ENCODE results near the gene FAM89B.

The FAM89B gene

DNA sequence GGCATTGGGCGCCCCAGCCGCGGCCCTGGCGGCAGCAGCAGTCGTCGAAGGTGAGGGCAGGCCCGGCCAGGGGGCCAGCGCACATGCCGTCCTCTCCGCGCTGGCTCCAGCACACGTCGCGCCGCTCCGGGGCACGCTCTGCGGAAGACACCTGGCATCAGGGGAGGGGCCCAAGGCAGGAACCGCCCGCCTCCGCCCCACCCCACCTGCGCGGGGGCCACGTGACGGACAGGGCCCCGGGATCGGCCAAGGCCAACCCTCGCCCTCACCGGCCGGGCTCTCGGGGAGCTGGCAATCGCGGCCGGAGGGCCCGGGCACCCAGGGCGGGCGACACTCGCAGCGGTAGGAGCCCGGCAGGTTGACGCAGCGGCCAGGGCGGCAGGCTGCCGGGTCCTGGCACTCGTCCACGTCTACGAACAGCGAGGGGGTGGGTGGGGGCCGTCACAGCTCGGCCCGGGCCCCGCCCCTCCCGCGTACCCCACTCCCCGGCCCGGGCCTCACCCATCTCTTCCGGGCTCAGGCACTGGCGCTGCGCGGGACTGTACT, 32.5 kb upstream of the FAM89B start:
- no peak for DNase-seq

DNA sequence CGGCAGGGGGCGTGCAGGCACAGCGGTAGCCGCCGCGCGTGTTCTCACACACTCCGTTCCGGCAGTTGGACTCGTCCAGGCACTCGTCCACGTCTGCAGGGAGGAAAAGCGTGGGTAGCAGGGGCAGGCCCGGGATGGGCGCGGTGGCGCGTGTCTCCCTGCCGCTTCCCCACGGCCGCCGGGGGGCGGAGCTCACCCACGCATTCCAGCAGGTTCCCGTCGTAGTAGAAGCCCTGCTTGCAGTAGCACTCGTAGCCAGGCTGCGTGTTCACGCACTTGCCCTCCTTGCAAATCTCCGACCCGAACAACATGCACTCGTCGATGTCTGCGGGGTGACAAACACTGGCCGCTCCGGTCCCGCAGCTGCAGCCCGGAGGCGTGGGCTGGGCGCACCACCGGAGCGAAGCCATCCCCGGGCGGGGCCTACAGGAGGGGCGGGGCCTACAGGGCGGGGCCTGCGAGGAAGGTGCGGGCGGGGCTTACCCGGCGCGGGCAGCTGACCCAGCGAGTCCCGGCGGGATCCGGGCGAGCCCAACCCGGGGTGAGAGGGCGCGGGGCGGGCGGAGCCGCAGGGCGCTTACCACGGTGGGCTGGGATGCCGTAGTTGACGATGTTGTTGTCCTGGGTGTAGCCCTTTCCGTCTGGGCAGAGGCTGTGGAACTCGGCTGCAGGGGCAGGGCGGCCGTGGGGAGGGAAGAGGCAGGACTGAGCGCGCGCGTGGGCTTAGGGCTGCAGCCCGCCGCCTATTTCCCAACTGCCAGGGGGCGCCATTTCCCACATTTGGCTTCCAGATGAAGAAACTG, 31.8 kb upstream of the FAM89B start:
- no peak for DNase-seq

DNA sequence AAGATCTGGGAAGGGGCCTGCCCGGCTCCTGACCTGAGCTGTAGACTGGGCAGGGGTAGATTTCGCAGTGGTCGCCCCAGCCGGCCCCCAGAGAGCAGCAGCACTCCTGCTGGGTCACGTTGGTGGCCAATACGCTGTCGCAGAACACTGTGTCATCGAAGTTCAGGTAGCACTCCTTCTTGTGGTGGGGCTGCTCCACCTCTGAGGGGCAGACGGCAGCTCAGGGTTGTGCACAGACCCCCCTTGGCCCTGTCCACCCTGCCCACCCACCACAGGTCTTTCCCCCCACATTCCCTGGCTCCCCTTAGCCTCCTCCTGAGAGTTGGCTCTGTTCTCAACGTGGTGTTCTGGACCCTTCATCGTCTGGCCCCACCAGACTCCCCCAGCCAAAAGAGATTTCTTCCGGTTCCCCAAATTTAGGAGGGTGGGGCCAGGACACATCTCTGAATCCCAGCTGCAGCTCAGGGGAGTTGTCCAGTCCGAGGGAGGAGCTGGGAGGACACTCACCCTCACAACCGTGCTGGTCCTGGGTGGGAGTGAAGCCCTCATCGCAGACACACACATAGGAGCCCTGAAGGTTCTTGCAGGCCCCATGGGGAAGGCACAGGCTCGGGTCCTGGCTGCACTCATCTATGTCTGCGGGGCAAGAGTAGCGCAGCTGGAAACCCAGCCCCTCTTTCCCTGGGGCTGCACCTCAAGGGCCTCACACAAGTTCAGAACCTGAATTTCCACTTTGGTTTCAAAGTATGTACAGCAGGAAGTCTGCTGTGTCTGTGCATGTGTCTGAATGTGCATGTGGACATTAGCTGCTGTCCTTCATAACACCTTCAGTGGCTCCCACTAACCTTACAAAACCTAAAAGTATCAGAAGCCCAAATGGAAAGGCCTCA, 31.0 kb upstream of the FAM89B start:
- DNase-seq: no peak

DNA sequence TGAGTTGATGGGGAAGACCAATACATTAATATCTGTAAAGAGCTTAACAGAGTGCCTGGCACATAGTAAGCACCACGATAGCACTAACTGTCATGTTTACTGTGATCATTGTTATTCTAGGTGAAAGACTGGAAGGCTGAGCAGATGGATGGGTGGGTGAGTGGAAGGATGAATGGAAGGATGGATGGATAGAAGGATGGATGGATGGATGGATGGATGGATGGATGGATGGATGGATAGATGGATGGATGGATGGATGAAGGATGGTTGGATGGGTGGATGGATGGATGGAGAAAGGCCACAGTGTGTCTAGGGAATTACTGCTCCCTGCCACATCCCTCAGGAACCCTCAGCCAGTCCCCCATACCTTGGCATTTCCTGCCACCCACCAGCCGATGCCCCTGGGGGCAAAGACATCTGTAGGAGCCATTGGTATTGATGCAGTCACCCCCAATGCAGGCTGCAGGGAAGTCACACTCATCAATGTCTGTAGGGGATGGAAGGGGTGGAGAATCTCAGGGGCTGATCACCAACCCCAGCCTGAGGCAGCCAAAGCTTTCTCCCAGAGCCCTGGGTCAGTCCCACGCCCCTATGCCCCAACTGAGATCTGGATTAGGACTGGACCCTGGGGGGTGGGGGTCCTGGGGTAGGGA, 29.5 kb upstream of the FAM89B start:
- DNase-seq: no peak

DNA sequence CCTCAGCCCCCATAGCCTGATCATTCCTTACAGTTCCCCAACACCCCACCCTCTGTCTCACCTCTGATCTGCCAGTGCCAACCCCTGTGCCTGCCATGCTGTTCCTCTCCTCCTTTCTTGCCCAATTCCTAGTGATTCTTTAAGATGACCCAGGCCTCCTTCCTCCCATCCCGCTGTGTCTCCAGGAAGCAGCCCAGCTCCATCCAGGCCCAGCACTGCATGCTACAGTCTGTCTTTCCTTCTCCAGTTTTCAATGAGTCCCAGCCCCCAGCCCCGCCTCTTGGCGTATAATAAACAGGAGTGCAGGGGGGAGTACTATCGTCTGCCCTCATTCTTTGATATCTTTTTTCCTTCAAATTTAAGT, 26.5 kb upstream of the FAM89B start:
- DNase-seq: no peak

DNA sequence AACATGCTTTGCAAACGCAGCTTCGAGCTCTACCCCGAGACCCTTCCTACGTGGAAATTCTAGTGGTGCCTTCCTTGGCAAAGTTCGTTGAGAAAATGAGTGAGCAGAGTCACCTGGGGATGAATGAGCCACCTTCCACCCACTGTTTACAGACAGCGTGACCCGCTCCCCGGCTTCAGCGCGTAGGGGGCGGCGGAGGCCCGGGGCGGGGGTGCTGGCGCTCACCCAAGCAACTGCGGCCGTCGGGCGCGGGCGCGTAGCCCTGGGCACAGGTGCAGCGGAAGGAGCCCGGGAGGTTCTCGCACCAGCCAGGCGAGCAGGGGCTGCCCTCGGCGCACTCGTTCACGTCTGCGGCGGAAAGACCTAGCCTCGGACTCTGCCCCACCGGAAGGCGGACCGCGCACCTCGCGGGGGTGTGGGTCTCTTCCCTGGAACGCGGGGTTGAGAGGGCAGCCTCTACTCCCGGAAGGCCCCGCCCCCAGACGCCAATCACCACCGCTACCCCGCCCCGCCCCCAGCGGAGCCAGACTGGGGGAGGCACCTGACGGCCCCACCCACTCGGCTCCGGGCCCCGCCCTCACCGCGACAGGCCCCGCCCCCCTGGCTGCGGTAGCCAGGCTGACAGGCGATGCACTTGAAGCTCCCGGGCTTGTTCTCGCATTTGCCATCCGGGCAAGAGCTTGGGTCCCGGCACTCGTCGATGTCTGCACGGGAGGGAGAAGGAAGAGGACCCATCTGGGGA, 25.9 kb upstream of the FAM89B start:
- DNase-seq: no peak

DNA sequence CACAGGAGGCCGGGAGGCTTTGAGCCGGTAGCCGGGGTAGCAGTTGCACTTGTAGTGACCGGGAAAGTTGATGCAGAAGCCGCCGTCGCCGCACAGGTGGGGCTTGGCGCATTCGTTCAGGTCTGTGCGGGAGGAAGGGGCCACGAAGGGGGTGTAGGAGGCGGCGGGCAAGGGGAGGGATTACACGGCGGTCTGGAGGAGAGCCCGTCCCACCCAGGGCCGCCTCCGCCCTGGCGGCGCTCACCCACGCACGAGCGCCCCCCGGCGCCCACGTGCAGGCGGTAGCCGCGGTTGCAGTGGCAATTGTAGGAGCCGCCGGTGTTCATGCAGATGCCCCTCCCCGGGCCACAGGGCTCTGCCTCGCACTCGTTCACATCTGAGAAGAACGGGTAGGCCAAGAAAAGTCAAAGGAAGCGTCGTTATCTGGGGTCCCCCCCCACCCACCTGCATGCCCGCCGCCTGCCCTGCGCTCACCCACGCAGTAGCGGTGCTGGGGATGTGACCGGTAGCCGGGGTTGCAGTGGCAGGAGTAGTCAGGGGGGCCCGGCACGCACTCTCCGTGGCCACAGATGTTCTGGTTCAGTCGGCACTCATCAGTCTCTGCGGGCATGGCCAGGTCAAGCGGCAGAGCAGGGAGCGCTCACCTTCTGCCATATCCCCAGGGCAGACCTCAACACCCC, 24.8 kb upstream of the FAM89B start:
- DNase-seq: no peak

DNA sequence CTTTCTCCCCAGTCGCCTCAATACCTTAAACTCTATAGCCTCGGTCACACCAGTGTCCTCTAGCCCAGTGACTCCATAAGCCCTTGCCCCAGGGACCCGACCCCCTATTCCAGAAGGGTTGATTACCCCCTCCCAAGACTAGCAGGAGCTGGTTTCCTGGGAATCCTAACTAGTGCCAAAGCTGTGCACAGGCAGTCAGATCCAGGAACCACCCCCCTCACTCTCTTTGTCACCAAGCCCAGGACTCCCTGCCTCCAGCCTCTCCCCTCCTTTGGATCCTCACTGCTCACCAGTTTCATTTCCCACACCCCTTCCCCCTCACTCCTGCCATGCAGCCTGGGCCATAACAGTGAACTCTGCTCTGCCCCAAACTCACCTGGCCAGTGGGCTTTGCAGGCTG, 23.9 kb upstream of the FAM89B start:
- no peak for DNase-seq

DNA sequence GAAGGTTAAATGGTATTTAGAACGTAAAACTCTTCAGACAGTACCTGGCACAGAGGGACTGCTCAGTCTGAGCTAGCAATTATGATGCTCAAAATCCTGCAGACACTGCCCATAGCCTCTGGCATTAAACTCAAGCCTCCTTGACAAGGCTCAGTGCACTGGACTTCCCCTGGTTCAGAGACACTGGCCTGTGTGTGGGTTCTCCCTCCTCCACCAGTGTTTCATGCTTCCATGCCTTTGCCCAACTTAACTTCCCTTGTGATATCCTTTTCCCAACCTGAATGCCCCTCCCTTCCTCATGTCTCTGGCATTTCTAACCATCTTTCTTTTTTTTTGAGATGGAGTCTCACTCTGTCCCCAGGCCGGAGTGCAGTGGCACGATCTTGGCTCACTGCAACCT, 23.2 kb upstream of the FAM89B start:
- no peak for DNase-seq

DNA sequence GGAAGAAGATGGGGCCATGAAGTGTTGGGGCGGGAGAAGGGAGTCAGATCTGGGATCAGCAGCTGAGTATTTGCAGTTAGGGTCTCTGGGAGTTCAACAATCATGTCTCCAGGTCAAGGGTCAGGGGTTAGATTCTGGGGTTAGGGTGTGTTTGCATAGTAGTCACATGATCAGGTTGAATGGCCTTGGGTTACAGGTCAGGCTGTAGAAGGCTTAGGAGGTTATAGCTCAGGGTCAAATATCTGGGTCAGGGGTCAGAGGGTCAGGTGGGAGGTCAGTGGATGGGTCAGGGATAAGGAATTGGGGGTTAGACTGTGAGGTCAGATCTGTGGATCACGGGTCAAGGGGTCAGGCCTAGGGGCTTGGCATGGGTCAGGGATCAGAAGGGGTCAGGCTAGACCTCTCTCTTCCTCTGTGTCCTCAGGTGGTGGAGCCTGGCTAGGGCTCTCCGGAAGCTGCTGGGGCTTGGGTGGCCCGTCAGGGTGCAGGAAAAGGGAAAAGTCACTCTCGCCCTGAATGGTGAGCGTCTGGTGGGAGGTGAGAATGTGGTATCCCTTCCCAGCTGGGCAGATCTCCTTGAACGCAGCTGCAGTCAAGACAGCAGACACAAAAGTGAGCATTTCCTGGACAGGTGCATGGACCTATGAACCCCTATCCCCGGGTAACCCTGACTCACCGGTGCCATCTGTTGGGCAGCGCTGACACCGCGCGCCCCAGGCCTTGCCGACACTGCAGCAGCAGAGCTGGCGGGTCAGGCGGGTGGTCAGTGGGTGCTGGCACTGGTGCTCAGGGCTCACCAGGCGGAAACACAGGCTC, 20.6 kb upstream of the FAM89B start:
- DNase-seq: no peak

DNA sequence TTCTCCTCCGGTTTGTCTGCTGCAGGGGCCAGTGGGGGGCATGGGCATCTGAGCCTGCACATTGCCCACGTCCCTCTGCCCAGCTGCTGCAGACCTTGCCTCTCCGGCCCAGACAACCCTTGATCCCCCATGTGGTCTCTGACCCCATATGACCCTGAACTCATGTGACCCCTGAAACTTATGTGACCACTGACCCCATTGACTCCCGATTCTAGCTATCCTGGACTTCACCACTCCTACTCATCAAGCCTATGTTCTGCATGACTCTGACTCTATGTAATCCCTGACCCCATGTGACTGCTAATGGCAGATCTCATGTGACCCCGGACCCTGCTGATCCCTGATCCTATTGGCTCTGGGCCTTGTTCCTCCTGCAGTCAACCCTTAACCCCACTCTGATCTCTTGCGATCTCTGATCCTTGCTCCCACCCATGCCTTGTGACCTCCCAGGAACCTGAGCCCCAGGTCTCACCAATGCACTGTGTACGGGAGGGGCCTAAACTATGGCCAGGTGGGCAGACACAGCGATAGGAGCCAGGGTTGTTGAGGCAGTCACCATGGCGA, 19.9 kb upstream of the FAM89B start:
- no peak for DNase-seq

DNA sequence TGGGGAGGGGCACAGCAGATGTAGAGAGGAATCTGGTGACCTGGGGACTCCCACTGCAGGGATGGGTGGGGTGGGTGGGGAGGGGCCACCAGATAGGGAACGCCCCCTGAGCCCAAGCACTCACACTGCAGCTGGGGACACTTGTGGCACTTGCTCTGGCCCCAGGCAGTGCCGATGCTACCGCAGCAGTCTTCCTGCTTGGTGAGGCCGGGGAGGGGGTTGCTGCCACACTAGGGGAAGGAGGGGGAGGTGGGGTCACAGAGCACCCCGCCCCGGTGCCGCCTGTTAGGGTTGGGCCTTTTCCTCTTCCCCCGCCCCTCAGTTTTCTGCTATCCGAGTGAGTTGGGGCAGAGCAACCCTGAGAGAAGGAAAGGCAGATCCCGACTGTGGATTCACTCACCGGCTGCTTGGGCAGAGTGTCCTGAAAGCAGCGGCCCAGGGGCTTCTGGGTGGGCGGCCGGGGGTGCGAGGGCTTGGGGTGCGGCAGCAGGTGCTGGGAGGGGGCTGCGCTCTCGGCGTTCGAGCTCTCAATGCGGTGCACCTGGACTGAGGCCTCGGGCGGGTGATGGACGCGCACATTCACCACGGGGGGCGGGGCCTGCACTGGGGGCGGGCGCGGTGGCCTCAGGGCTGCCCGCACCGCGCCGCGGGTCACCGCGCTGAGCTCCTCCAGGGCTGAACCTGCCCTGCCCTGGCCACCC, 18.9 kb upstream of the FAM89B start:
- DNase-seq: no peak

DNA sequence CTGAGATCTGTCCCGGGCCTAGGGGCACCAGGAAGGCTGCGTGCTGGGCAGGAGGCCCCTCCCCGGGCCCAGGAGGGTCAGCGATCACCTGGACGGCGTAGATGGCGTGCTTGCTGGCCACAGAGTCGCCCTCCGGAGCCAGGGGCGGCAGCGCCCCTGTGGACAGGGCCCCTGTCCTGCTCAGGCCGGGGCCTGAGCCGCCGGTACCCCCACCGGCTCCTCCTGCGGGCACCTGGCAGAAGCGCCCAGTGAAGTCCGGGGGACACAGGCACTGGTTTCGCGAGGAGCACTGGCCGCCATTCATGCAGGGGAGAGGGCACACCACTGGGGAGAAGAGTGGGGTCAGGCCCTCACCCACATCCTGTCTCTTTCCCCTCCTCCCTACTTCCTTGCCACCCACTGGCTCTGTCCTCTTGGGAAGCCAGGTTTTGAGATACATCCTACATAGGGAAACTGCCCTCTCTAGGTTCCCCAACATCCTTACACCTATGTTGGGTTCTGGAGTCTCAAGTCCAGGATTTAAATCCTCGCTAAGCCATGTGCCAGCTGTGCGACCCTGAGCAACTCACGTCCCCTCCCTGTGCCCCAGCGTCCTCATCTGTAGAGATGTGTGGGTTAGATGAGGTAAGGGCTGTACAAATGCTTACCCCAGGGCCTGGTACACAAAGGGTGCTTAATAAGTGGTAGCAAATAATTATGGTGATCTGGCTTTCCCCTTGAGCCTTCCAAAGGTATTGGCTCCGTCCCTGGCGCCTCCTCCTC, 18.1 kb upstream of the FAM89B start:
- no peak for DNase-seq

DNA sequence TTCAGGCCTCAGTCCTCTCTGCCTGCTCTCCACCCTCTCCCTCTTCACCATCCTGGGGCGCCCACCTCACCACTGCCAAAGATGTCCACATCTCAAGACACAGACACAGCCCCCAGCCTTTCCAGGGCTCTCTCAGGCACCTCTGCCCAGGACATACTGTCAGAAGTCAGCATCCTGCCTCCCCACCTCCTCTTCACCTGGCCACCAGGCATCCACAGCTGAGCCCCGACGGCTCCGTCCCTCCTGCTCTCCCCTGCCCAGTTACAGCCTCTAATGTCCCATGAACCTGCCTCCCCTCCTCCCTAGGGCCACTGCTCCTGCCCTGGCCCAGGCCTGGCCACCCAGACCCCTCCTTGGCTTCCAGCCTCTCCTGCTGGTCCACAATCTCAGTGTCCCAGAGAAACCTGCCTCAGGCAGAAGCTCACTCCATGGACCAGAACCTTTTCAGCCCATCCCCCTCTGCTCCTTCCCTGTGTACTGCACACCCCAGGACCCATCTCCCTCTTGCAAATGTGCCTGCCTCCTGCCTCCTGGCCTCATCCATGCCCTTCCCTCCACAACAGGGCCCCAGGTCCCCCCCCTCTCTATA, 17.4 kb upstream of the FAM89B start:
- no peak for DNase-seq

DNA sequence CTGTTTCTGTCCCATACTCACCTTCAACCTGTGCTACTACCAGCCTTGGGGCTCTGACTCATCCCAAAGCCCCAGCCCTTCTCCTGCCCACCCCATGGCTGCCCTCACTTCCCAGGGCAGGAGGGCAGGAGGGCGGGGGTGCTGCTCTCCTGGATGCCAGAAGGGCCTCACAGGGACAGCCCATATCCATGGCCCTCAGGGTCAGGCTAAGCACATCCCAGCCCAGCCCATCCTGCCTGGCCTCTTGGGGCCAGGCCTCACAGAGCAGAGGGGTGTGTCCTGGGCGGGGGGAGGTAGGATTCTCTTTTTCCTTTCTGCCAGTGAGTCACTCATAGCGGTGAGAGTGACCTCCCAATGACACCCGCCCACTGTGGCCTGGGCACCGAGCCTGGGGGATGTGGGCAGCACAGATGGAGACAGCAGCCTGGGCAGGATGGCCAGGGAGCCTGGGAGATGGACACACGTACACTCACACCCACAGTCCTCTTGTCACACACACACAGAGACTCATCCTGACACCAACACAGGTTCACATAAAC, 16.6 kb upstream of the FAM89B start:
- no peak for DNase-seq

DNA sequence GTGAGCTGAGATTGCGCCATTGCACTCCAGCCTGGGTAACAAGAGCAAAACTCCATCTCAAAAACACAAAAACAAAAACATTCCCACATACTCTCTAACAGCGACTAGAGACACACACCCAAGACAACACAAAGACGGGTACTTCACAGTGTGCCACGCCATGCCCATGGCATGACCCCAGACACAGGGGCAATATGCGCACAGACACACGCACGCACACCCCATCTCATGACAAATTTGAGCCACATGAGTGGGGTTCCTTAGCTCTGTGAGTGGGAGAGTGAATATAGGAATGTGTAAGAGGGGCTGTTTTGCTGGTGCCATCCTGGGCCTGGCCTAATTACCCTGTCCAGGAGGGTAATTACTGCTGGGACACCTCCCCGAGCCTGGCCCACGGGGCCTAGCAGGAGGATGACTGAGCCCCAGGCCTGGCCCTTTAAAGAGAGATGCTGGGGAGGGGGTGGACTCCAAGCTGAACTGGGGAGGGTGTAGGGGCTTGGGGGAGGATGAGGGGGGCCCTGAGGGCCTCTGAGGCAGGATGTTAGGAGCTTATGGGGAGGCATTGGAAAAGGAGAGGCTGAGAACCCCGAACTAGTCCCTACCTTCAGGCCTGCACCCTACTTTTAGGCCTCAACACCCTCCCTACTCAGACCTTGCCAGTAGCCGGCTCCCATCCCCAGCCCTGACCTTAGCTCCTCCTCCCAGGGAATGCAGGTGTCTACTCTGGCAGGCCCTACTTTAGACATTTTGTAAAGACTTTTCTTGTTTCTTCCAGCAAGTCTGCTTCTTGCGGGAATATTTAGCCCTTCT, 15.7 kb upstream of the FAM89B start:
- DNase-seq: no peak

DNA sequence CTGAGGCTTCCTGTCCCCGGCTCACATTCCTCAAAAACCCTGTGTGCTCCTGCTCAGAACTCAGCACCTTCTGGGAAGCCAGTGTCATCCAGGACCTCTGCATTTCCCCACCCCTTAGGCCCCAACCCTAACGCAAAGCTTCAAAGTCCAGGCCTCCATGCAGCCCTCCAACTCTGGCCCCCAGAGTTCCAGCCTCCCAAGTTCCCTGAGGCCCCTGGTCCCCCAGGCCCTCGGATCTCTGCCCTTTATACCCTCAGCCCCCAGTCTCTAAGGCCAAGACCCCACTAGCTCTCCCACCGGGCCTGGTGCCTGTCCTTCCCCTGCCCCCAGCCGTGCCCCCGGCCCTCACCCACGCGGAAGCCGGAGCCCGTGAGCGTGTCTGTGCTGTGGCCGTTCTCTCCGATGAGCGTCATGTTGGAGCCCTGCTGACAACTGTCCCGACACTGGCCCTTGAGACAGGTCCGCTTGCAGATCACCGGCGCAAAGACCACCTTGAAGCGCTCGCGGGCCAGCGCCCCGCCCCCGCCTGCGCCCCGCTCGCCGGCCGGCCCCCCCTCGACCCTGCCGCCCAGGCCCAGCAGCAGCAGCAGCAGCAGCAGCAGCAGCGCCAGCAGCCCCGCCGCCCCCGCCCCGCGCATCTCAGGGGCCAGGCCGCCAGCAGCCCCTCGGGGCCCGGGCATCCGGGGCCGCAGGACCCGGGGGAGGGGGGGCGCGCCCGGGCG, 14.9 kb upstream of the FAM89B start:
- DNase-seq: no peak
